Transverse colon (tissue), 4 donors: ENCODE results near the gene UBE3A.

ENCODE experiments used
- EP300 ChIP-seq: sonication (generic); formaldehyde crosslinking; IDR thresholded peaks from one replicate; pipeline ENCODE4 v1.6.1; 2017; ENCODE audit warnings: antibody characterized with exemption, low read depth
- POLR2A ChIP-seq: fragments of 450-650 bp; IDR thresholded peaks from one replicate; pipeline ENCODE4 v1.6.1; 2016; ENCODE audit warnings: antibody characterized with exemption, mild to moderate bottlenecking, moderate library complexity
- POLR2AphosphoS5 ChIP-seq, 3 donors: sonication (generic); formaldehyde crosslinking; IDR thresholded peaks; one replicate each; pipeline ENCODE4 v1.6.1; 2016; ENCODE audit warnings: antibody characterized with exemption in 3 of 3
- TF ChIP-seq, protein P1 (sequence below), 5 experiments: fragments of 200-600 bp in 3 of 5; fragments of 450-650 bp in 2 of 5; sonication (generic) in 3 of 5; IDR thresholded peaks; 1 replicate in 2 of 5; 2 replicates in 3 of 5; pipeline ENCODE4 v1.5.1; 2016 to 2017; ENCODE audit warnings: antibody characterized with exemption in 5 of 5, inconsistent platforms in 3 of 5, mild to moderate bottlenecking in 2 of 5, moderate library complexity in 1 of 5

DNA sequence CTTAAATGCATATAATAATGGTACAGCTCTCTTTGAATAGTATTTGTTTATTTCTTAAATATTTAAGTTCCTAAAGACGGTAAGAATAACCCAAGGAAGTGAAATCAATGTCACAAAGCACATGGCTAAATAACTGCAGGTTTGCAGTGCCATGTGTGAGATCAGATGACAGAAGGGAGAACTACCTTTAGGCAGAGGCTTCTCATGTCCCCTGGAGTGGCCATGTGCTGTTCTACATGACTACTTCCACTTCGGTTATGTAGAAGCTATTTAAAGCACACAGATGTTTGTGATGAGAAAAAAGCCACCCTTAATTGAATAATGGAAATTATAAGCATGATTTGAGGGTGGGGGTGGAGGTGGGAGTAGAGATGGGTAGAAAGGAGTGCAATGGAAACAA lies 109.1 kb downstream of the UBE3A start:
- TF ChIP-seq, protein P1, sequence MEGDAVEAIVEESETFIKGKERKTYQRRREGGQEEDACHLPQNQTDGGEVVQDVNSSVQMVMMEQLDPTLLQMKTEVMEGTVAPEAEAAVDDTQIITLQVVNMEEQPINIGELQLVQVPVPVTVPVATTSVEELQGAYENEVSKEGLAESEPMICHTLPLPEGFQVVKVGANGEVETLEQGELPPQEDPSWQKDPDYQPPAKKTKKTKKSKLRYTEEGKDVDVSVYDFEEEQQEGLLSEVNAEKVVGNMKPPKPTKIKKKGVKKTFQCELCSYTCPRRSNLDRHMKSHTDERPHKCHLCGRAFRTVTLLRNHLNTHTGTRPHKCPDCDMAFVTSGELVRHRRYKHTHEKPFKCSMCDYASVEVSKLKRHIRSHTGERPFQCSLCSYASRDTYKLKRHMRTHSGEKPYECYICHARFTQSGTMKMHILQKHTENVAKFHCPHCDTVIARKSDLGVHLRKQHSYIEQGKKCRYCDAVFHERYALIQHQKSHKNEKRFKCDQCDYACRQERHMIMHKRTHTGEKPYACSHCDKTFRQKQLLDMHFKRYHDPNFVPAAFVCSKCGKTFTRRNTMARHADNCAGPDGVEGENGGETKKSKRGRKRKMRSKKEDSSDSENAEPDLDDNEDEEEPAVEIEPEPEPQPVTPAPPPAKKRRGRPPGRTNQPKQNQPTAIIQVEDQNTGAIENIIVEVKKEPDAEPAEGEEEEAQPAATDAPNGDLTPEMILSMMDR (IDR thresholded peaks at IDR 0.05) = no peak
- TF ChIP-seq POLR2AphosphoS5 (IDR thresholded peaks at IDR 0.05) (no peak), EP300 (no peak), POLR2A (no peak)
